Stromal cell of bone marrow (primary cell): ENCODE measurements around the gene PRKCB.
"Not testable (repeated sequence)": the region's sequence is repeated elsewhere in the genome, so short reads cannot be mapped to it uniquely, and the experiment has no call there.

Experiments
- DNase-seq: peaks from one replicate; pipeline ENCODE4 v3.0.0-alpha.2; 2012; ENCODE audit warnings: low read depth

The PRKCB gene

GRCh38 chr16:24093049-24093448, 257.3 kb downstream of the PRKCB start:
- no peak for DNase-seq

- DNase-seq = no peak
These were observed 258.9 kb downstream of the PRKCB start for GRCh38 chr16:24094660-24095059.

GRCh38 chr16:24098896-24099295, 263.1 kb downstream of the PRKCB start:
- DNase-seq = no peak

GRCh38 chr16:24101431-24101830, 265.6 kb downstream of the PRKCB start:
- DNase-seq = no peak

GRCh38 chr16:24102209-24102660, 266.5 kb downstream of the PRKCB start:
- DNase-seq = no peak

GRCh38 chr16:24105471-24105870, 269.7 kb downstream of the PRKCB start:
- DNase-seq = not testable (repeated sequence)

- DNase-seq = not testable (repeated sequence)
These were observed 272.3 kb downstream of the PRKCB start for GRCh38 chr16:24108090-24108489.

- no peak for DNase-seq
These were observed 276.0 kb downstream of the PRKCB start for GRCh38 chr16:24111724-24112302.

GRCh38 chr16:24113115-24113745, 277.4 kb downstream of the PRKCB start:
- DNase-seq = no peak

GRCh38 chr16:24114876-24115275, 279.1 kb downstream of the PRKCB start:
- DNase-seq = no peak

GRCh38 chr16:24116046-24116776, 280.4 kb downstream of the PRKCB start:
- DNase-seq = no peak

GRCh38 chr16:24116989-24117388, 281.2 kb downstream of the PRKCB start:
- DNase-seq = no peak

GRCh38 chr16:24117680-24118079, 281.9 kb downstream of the PRKCB start:
- no peak for DNase-seq

- DNase-seq = no peak
These were observed 282.5 kb downstream of the PRKCB start for GRCh38 chr16:24118126-24118821.

GRCh38 chr16:24119807-24120206, 284.0 kb downstream of the PRKCB start:
- no peak for DNase-seq

GRCh38 chr16:24123275-24123674, 287.5 kb downstream of the PRKCB start:
- no peak for DNase-seq

GRCh38 chr16:24124291-24124690, 288.5 kb downstream of the PRKCB start:
- DNase-seq = no peak

GRCh38 chr16:24125214-24125613, 289.4 kb downstream of the PRKCB start:
- DNase-seq = no peak

- DNase-seq = no peak
These were observed 293.7 kb downstream of the PRKCB start for GRCh38 chr16:24129412-24129918.

- no peak for DNase-seq
These were observed 294.8 kb downstream of the PRKCB start for GRCh38 chr16:24130494-24131085.

GRCh38 chr16:24131294-24131693, 295.5 kb downstream of the PRKCB start:
- no peak for DNase-seq
